HG03520 (cell line): ENCODE data around the gene MYCN.

ENCODE experiments used
- ATAC-seq: cut with Tn5 transposase; IDR thresholded peaks from one replicate; pipeline ENCODE4 v1.9.1; 2021; ENCODE audit warnings: mild to moderate bottlenecking, moderate library complexity; ENCODE audit not compliant: unreplicated experiment

Gene MYCN

GRCh38 chr2:15974565-15975260, 34.4 kb downstream of the MYCN start:
- ATAC-seq = no peak

- no peak for ATAC-seq
Measured at GRCh38 chr2:15975261-15975600, 34.9 kb downstream of the MYCN start.

GRCh38 chr2:15975676-15976075, 35.3 kb downstream of the MYCN start:
- no peak for ATAC-seq

GRCh38 chr2:15976354-15976753, 36.0 kb downstream of the MYCN start:
- no peak for ATAC-seq

GRCh38 chr2:15979051-15979758, 38.9 kb downstream of the MYCN start:
- ATAC-seq = no peak

GRCh38 chr2:15979759-15980604, 39.6 kb downstream of the MYCN start:
- no peak for ATAC-seq

- ATAC-seq = no peak
Measured at GRCh38 chr2:15980605-15981098, 40.3 kb downstream of the MYCN start.

GRCh38 chr2:15981646-15982045, 41.3 kb downstream of the MYCN start:
- no peak for ATAC-seq

GRCh38 chr2:15982285-15983044, 42.1 kb downstream of the MYCN start:
- no peak for ATAC-seq

- no peak for ATAC-seq
Measured at GRCh38 chr2:15983496-15983895, 43.1 kb downstream of the MYCN start.

- ATAC-seq = no peak
Measured at GRCh38 chr2:15984368-15985255, 44.3 kb downstream of the MYCN start.

GRCh38 chr2:15985531-15985930, 45.2 kb downstream of the MYCN start:
- ATAC-seq = no peak

GRCh38 chr2:15986068-15986560, 45.8 kb downstream of the MYCN start:
- no peak for ATAC-seq

GRCh38 chr2:15986644-15987043, 46.3 kb downstream of the MYCN start:
- ATAC-seq = no peak

- ATAC-seq = no peak
Measured at GRCh38 chr2:15988733-15989132, 48.4 kb downstream of the MYCN start.

- ATAC-seq = no peak
Measured at GRCh38 chr2:15989559-15989958, 49.2 kb downstream of the MYCN start.

- ATAC-seq = no peak
Measured at GRCh38 chr2:15990151-15991101, 50.1 kb downstream of the MYCN start.

GRCh38 chr2:15991231-15991630, 50.9 kb downstream of the MYCN start:
- ATAC-seq = no peak
